Mesendoderm (in vitro differentiated cells): ENCODE results near the gene ARL4A.
"Not testable (repeated sequence)": the region's sequence is repeated elsewhere in the genome, so short reads cannot be mapped to it uniquely, and the experiment has no call there.

Experiments
- DNase-seq: peaks from one replicate; pipeline ENCODE4 v3.0.0; 2013
- H2AK5ac ChIP-seq: 2 replicates; pipeline ENCODE4 v1.6.1; 2013; ENCODE audit warnings: low read length, inconsistent platforms
- H2BK120ac ChIP-seq: 2 replicates; pipeline ENCODE4 v1.6.1; 2013; ENCODE audit warnings: low read depth, mild to moderate bottlenecking, low read length, moderate library complexity, mixed read lengths
- H2BK15ac ChIP-seq: replicated peaks from 2 replicates; pipeline ENCODE4 v1.6.1; 2013; ENCODE audit warnings: low read depth, mild to moderate bottlenecking, moderate library complexity
- H2BK5ac ChIP-seq: 2 replicates; pipeline ENCODE4 v1.6.1; 2013; ENCODE audit warnings: low read length, inconsistent platforms
- H3K18ac ChIP-seq: 2 replicates; pipeline ENCODE4 v1.6.1; 2013; ENCODE audit warnings: mild to moderate bottlenecking, low read length, mixed read lengths
- H3K23ac ChIP-seq: one replicate; pipeline ENCODE4 v1.6.1; 2013; ENCODE audit warnings: low read length
- H3K27ac ChIP-seq: 2 replicates; pipeline ENCODE4 v1.5.1; 2013; ENCODE audit warnings: low read depth, mild to moderate bottlenecking, inconsistent platforms, low read length, moderate library complexity
- H3K27me3 ChIP-seq: 2 replicates; pipeline ENCODE4 v1.6.1; 2013; ENCODE audit warnings: low read length, control low read depth, mild to moderate bottlenecking, inconsistent platforms; ENCODE audit not compliant: insufficient read depth, poor library complexity
- H3K36me3 ChIP-seq: 2 replicates; pipeline ENCODE4 v1.6.1; 2013; ENCODE audit warnings: low read length, inconsistent platforms; ENCODE audit not compliant: control insufficient read depth, insufficient read depth
- H3K4ac ChIP-seq: one replicate; pipeline ENCODE4 v1.6.1; 2013; ENCODE audit warnings: low read depth, mild to moderate bottlenecking, low read length, moderate library complexity
- H3K4me1 ChIP-seq: 2 replicates; pipeline ENCODE4 v1.6.1; 2013; ENCODE audit warnings: low read depth, low read length, inconsistent platforms; ENCODE audit not compliant: control insufficient read depth
- H3K4me2 ChIP-seq: 2 replicates; pipeline ENCODE4 v1.6.1; 2013; ENCODE audit warnings: low read length
- H3K4me3 ChIP-seq: 2 replicates; pipeline ENCODE4 v1.5.1; 2013; ENCODE audit warnings: mild to moderate bottlenecking, low read length
- H3K56ac ChIP-seq: one replicate; pipeline ENCODE4 v1.6.1; 2013; ENCODE audit warnings: low read length
- H3K79me1 ChIP-seq: 2 replicates; pipeline ENCODE4 v1.6.1; 2013; ENCODE audit warnings: low read length, inconsistent platforms
- H3K79me2 ChIP-seq: 2 replicates; pipeline ENCODE4 v1.6.1; 2013; ENCODE audit warnings: mild to moderate bottlenecking, low read length; ENCODE audit not compliant: control insufficient read depth, insufficient read depth
- H3K9ac ChIP-seq: 2 replicates; pipeline ENCODE4 v1.6.1; 2013; ENCODE audit warnings: low read length, inconsistent platforms
- H4K5ac ChIP-seq: one replicate; pipeline ENCODE4 v1.6.1; 2013; ENCODE audit warnings: low read length
- H4K8ac ChIP-seq: one replicate; pipeline ENCODE4 v1.6.1; 2013; ENCODE audit warnings: low read depth, mild to moderate bottlenecking, control low read depth, low read length, moderate library complexity
- WGBS: extraction: QIAGEN DNeasy Blood & Tissue Kit; methylation state at CpG from one replicate; pipeline ENCODE4 v1.1.7; 2013; ENCODE audit warnings: low lambda C conversion rate, missing lambda C conversion rate; ENCODE audit not compliant: insufficient coverage; ENCODE audit errors: extremely low coverage; 5-methylcytosine and 5-hydroxymethylcytosine counted together

Gene ARL4A

DNA sequence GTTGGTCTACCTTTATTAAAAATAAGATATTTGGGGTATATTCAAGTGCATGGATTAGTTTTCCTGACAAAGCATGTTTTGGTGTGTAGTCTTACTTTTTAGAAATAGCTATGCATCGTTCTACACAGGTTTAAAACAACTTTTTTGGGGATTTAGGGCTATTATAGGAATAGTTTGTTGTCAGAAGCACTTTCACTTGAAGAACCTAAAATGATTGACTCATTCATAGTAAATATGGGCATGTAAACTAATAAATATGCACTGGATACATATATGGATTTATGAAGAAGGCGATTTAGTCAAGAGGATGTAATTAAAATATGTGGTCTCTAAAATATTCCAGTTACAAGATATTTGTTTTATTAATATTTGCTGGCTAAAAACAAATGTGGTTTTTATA lies 2.0 kb downstream of the ARL4A start:
- Histone ChIP-seq H3K27ac (no peak overlapping the region), H4K8ac (no peak overlapping the region), H2BK5ac (no peak overlapping the region), H3K79me1 (no peaks in the 10 kb centered on the region), H2AK5ac (no peak overlapping the region), H3K9ac (no peak overlapping the region), H3K4ac (no peak overlapping the region), H4K5ac (no peak overlapping the region), H3K27me3 (no peaks in the 10 kb centered on the region), H3K4me3 (no peak overlapping the region), H3K18ac (no peak overlapping the region), H3K4me2 (no peak overlapping the region), H2BK15ac (no peak overlapping the region), H3K79me2 (peaks cover 10% of the 10 kb centered on the region), H3K36me3 (no peaks in the 10 kb centered on the region), H2BK120ac (no peak overlapping the region), H3K23ac (no peak overlapping the region), H3K56ac (no peak overlapping the region), H3K4me1 (no peaks in the 10 kb centered on the region)
- DNase-seq: no peak
- WGBS: no CpG with 5 or more reads among the region's 2 CpGs

DNA sequence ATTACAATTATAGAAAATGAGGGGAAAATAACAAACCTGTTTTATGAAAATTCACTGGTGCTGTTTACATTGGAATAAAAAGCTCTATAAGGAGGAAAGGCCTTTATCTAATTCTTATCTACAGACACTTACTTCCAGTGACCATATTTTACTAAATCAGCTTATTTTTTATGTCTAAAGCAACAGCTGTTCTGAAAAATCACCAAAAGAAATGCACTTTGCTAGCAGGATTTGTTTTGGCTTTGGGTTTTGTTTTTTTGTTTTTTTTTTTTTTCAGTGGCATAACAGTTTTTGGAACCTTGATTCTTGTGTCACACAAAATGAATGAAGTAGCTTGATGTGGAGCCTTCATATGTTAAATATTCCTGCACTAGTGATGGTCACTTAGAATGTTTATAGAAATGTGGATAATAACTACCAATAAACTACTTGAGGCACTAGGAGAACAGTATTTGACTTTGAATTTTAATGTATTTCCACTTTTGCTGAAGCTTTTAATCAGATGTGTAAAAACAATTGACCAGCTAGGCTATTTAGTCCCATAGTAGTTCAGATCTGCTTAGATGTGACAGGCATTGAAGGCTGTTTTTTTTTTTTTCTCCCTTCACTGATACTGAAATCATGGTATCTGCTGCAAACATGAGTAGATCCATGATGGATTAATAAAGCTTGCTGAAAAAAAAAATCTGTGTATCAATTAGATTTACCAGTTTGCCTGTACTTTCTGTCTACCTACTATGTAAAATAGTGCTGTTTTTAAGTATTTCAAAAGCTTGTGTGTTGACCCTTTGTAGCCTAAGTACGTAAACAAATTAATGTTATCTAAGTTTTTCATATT lies 2.8 kb downstream of the ARL4A start:
- H3K79me1 ChIP-seq: no peaks in the 10 kb centered on the region
- no CpG with 5 or more reads among the region's 1 CpG for WGBS
- H4K8ac ChIP-seq: no peak overlapping the region
- H3K79me2 ChIP-seq: peaks cover 10% of the 10 kb centered on the region
- no peak overlapping the region for H2AK5ac ChIP-seq
- H3K23ac ChIP-seq: no peak overlapping the region
- no peak overlapping the region for H3K56ac ChIP-seq
- no peak overlapping the region for H2BK15ac ChIP-seq
- H3K27ac ChIP-seq: no peak overlapping the region
- no peak for DNase-seq
- H3K4me3 ChIP-seq: no peak overlapping the region
- H4K5ac ChIP-seq: no peak overlapping the region
- no peak overlapping the region for H3K9ac ChIP-seq
- H3K27me3 ChIP-seq: no peaks in the 10 kb centered on the region
- H3K4me1 ChIP-seq: no peaks in the 10 kb centered on the region
- H2BK120ac ChIP-seq: no peak overlapping the region
- H3K4ac ChIP-seq: no peak overlapping the region
- H3K36me3 ChIP-seq: no peaks in the 10 kb centered on the region
- H3K4me2 ChIP-seq: no peak overlapping the region
- H3K18ac ChIP-seq: no peak overlapping the region
- no peak overlapping the region for H2BK5ac ChIP-seq

DNA sequence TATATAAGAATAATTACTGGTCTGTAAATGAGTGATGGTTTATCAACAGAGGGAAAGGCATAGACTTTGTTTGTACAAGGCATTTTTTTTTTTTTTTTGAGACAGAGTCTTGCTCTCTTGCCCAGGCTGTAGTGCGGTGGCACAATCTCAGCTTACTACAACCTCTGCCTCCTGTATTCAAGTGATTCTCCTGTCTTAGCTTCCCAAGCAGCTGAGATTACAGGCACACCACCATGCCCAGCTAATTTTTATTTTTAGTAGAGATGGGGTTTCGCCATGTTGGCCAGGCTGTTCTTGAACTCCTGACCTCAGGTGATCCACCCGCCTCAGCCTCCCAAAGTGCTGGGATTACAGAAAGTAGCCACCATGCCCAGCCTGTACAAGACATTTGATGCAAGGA lies 4.0 kb downstream of the ARL4A start:
- H3K27ac ChIP-seq, H2BK5ac ChIP-seq, H3K79me2 ChIP-seq, H2BK15ac ChIP-seq, H3K79me1 ChIP-seq, H4K5ac ChIP-seq, H3K27me3 ChIP-seq, H3K36me3 ChIP-seq, H3K4ac ChIP-seq, H2BK120ac ChIP-seq, H3K4me3 ChIP-seq, H3K4me2 ChIP-seq, H3K18ac ChIP-seq, H3K56ac ChIP-seq, DNase-seq, H2AK5ac ChIP-seq, H3K4me1 ChIP-seq, H3K23ac ChIP-seq, H4K8ac ChIP-seq, H3K9ac ChIP-seq: not testable (repeated sequence)
- no CpG with 5 or more reads among the region's 3 CpGs for WGBS

DNA sequence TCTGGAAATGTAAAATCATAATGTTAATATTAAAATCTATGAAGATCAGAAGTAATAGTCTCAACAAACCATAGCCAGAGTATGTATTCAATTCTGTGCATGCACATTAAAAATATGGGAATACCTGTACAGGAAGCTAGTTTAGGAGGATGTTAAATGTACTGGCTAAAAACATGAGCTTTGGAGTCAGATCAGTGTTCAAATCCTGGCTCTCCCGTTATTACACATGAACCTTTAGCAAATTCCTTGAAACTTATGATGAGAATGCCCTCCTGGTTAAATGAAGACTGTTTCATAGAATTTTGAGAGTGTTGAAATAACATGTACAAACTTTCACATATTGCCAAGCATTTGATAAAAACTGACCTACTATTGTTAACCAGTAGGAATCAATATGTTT lies 4.6 kb downstream of the ARL4A start:
- H3K18ac ChIP-seq: no peak overlapping the region
- peaks cover 10% of the 10 kb centered on the region for H3K79me2 ChIP-seq
- H2BK120ac ChIP-seq: no peak overlapping the region
- no peaks in the 10 kb centered on the region for H3K79me1 ChIP-seq
- no peak overlapping the region for H3K4ac ChIP-seq
- no peak overlapping the region for H3K23ac ChIP-seq
- no peaks in the 10 kb centered on the region for H3K27me3 ChIP-seq
- H3K27ac ChIP-seq: no peak overlapping the region
- H3K9ac ChIP-seq: no peak overlapping the region
- no peak overlapping the region for H2BK15ac ChIP-seq
- no peak overlapping the region for H3K56ac ChIP-seq
- H3K4me3 ChIP-seq: no peak overlapping the region
- no peak overlapping the region for H2BK5ac ChIP-seq
- H3K36me3 ChIP-seq: no peaks in the 10 kb centered on the region
- DNase-seq: no peak
- no peaks in the 10 kb centered on the region for H3K4me1 ChIP-seq
- H2AK5ac ChIP-seq: no peak overlapping the region
- no peak overlapping the region for H3K4me2 ChIP-seq
- no CpG with 5 or more reads among the region's 1 CpG for WGBS
- no peak overlapping the region for H4K5ac ChIP-seq
- no peak overlapping the region for H4K8ac ChIP-seq

DNA sequence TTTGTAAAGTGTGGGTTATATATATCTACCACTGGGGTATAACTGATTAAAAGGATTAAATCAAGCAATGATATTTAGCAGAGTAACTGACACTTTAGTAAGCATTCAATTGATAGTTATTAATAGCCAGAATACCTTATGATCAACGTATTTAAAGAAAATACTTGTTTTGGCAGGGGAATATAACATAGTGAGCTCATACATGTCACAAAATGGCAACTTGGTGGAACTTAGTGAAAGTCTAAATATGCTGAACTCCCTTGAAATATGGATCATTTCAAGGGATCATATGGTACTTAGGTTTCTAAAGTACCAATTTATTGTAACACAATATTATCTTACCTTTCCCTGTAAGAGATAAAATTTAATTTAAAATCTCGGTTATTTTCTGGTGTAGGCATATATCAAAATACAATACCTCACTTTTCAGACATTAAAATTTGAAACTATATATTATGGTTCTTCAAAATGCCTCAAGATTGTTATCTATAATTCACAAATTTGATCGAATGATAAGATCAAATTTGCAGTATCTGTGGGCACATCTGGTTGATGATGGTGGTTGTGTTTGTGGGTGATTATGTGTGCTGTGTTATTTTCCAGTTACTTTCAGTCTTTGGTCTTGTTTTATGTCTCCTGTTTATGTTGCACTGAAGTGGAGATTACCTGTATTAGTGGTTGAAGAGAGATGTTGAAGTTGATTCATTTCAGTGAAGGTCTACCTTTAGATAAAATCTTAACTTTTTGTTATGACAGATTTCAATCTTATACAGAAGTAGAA lies 5.2 kb downstream of the ARL4A start:
- H3K18ac ChIP-seq: no peak overlapping the region
- H3K9ac ChIP-seq: no peak overlapping the region
- no peak overlapping the region for H2BK5ac ChIP-seq
- H4K5ac ChIP-seq: no peak overlapping the region
- H3K79me2 ChIP-seq: peaks cover 10% of the 10 kb centered on the region
- no peaks in the 10 kb centered on the region for H3K4me1 ChIP-seq
- no peak overlapping the region for H3K4me3 ChIP-seq
- no peak overlapping the region for H2BK120ac ChIP-seq
- H2BK15ac ChIP-seq: no peak overlapping the region
- no peak overlapping the region for H3K27ac ChIP-seq
- no peak overlapping the region for H3K23ac ChIP-seq
- H3K36me3 ChIP-seq: no peaks in the 10 kb centered on the region
- no CpG with 5 or more reads among the region's 3 CpGs for WGBS
- no peak overlapping the region for H3K4ac ChIP-seq
- no peak overlapping the region for H3K4me2 ChIP-seq
- H4K8ac ChIP-seq: no peak overlapping the region
- no peak overlapping the region for H3K56ac ChIP-seq
- no peaks in the 10 kb centered on the region for H3K27me3 ChIP-seq
- no peak for DNase-seq
- no peak overlapping the region for H2AK5ac ChIP-seq
- no peaks in the 10 kb centered on the region for H3K79me1 ChIP-seq
